ENCODE results near the gene NFAM1. TPM values are rescaled to one million over a fixed set of nuclear protein-coding genes. Genes with fewer than 3 reads are reported as not detected.

The NFAM1 gene
- total and polyA plus RNA-seq, 3 donors from 2014 or later, result 0.71 to 2.8 (median 1.2) TPM

GRCh38 chr22:42414565-42415303 is 17.5 kb downstream of the NFAM1 start:
- Histone ChIP-seq H3K27ac (no peak overlapping the region), H3K4me1 (no peaks in the 10 kb centered on the region), H3K27me3 (no peaks in the 10 kb centered on the region), H3K36me3 (ENCODE audit: low read depth, missing control alignments) (no peaks in the 10 kb centered on the region), H3K9me3 (no peaks in the 10 kb centered on the region), H3K4me3 (no peak overlapping the region)
- no peak for DNase-seq
- 80 to 82% methylated on average over 17 of the region's 17 CpGs for WGBS, 2 donors
- TF ChIP-seq CTCF (IDR thresholded peaks at IDR 0.05) (no peak), POLR2A (IDR thresholded peaks at IDR 0.05) (no peak)
- intact Hi-C loops (cut with DNase I; ENCODE audit: low total_unique reads), result no loop called here

GRCh38 chr22:42414021-42414420 is 18.2 kb downstream of the NFAM1 start:
- Histone ChIP-seq H3K27ac (no peak overlapping the region), H3K4me1 (no peaks in the 10 kb centered on the region), H3K36me3 (ENCODE audit: low read depth, missing control alignments) (no peaks in the 10 kb centered on the region), H3K27me3 (no peaks in the 10 kb centered on the region), H3K4me3 (no peak overlapping the region), H3K9me3 (no peaks in the 10 kb centered on the region)
- TF ChIP-seq POLR2A (IDR thresholded peaks at IDR 0.05) (no peak), CTCF (IDR thresholded peaks at IDR 0.05) (no peak)
- 79 to 81% methylated on average over 11 of the region's 11 CpGs for WGBS, 2 donors
- DNase-seq, result no peak
- intact Hi-C loops (cut with DNase I; ENCODE audit: low total_unique reads), result no loop called here

DNA sequence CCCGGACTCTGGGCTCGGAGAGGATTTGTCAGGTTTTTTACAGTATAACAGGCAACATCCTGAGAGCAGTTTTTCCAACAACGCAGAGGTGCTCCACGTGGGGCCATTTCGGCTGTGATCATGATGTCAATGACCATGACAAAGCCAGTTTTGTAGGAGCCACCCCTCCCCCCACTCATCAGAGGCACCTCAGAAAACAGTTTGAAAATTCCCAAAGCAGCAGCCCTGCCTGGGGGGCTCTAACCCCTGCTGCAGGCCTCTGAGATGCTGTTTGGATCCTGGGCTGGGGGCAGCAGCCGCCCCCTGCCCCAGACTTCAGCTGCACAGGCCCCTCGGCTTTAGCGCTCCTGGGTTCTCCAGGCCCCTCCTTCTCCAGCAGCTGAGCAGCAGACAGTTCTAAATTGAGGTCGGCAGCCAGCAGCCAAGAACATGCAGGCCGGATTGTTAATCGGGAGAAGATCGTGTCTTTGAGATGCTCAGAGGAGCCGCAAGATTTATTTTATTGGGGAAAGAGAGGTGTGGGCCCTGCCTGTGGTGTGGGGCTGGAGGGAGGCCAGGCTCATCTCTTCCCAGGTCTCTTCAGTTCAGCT is 19.4 kb downstream of the NFAM1 start:
- Histone ChIP-seq H3K36me3 (ENCODE audit: low read depth, missing control alignments) (no peaks in the 10 kb centered on the region), H3K9me3 (no peaks in the 10 kb centered on the region), H3K4me3 (no peak overlapping the region), H3K27me3 (no peaks in the 10 kb centered on the region), H3K27ac (no peak overlapping the region), H3K4me1 (no peaks in the 10 kb centered on the region)
- 64 to 67% methylated on average over 7 to 13 of the region's 13 CpGs for WGBS, 2 donors
- intact Hi-C loops (cut with DNase I; ENCODE audit: low total_unique reads), result no loop called here
- no peak for DNase-seq
- no peak for TF ChIP-seq CTCF (IDR thresholded peaks at IDR 0.05)
- no peak for TF ChIP-seq POLR2A (IDR thresholded peaks at IDR 0.05)

GRCh38 chr22:42410708-42411107 is 21.5 kb downstream of the NFAM1 start:
- Histone ChIP-seq H3K9me3 (no peaks in the 10 kb centered on the region), H3K36me3 (ENCODE audit: low read depth, missing control alignments) (no peaks in the 10 kb centered on the region), H3K27ac (no peak overlapping the region), H3K4me1 (no peaks in the 10 kb centered on the region), H3K27me3 (no peaks in the 10 kb centered on the region), H3K4me3 (no peak overlapping the region)
- 83 to 97% methylated on average over 7 of the region's 7 CpGs for WGBS, 2 donors
- no peak for DNase-seq
- intact Hi-C loops (cut with DNase I; ENCODE audit: low total_unique reads), result no loop called here
- TF ChIP-seq CTCF (IDR thresholded peaks at IDR 0.05) (no peak), POLR2A (IDR thresholded peaks at IDR 0.05) (no peak)
